HG03064 (cell line): ENCODE results near the gene COIL.
"Not testable (repeated sequence)": the region's sequence is repeated elsewhere in the genome, so short reads cannot be mapped to it uniquely, and the experiment has no call there.

ENCODE experiments used
- ATAC-seq: cut with Tn5 transposase; IDR thresholded peaks from one replicate; pipeline ENCODE4 v1.9.1; 2021; ENCODE audit warnings: low read depth; ENCODE audit not compliant: unreplicated experiment

Gene COIL

GRCh38 chr17:56979091-56979480 is 18.2 kb upstream of the COIL start:
- no peak for ATAC-seq

GRCh38 chr17:56978441-56979090 is 17.7 kb upstream of the COIL start:
- no peak for ATAC-seq

- peak; percentile 50 for ATAC-seq
Measured at GRCh38 chr17:56977673-56978395, 17.0 kb upstream of the COIL start, which contains the start of gene SCPEP1. SCPEP1 (plus strand) TSS chr17:56978131; CDS start chr17:56978160, 29 bp downstream.

- ATAC-seq = no peak
Measured at GRCh38 chr17:56976941-56977608, 16.2 kb upstream of the COIL start.

- no peak for ATAC-seq
Measured at GRCh38 chr17:56975656-56976055, 14.8 kb upstream of the COIL start.

GRCh38 chr17:56974055-56974454 is 13.2 kb upstream of the COIL start:
- no peak for ATAC-seq

- no peak for ATAC-seq
Measured at GRCh38 chr17:56973520-56973919, 12.7 kb upstream of the COIL start.

GRCh38 chr17:56972111-56972730 is 11.4 kb upstream of the COIL start:
- ATAC-seq = no peak

GRCh38 chr17:56970974-56971373 is 10.1 kb upstream of the COIL start:
- no peak for ATAC-seq

- ATAC-seq = no peak
Measured at GRCh38 chr17:56966338-56966737, 5.5 kb upstream of the COIL start.

GRCh38 chr17:56965681-56966080 is 4.8 kb upstream of the COIL start:
- ATAC-seq = not testable (repeated sequence)

- not testable (repeated sequence) for ATAC-seq
Measured at GRCh38 chr17:56965241-56965640, 4.4 kb upstream of the COIL start.

- no peak for ATAC-seq
Measured at GRCh38 chr17:56956992-56957391, 3.9 kb downstream of the COIL start.

GRCh38 chr17:56949595-56949994 is 11.3 kb downstream of the COIL start:
- no peak for ATAC-seq

- no peak for ATAC-seq
Measured at GRCh38 chr17:56948491-56948890, 12.4 kb downstream of the COIL start.

- ATAC-seq = no peak
Measured at GRCh38 chr17:56947741-56948140, 13.1 kb downstream of the COIL start.

- ATAC-seq = no peak
Measured at GRCh38 chr17:56945938-56946505, 14.8 kb downstream of the COIL start.

- no peak for ATAC-seq
Measured at GRCh38 chr17:56943505-56944125, 17.2 kb downstream of the COIL start.

GRCh38 chr17:56939869-56940484 is 20.9 kb downstream of the COIL start:
- ATAC-seq = no peak

- ATAC-seq = not testable (repeated sequence)
Measured at GRCh38 chr17:56938206-56938605, 22.6 kb downstream of the COIL start.
